ENCODE measurements around the gene COPZ1. TPM values are rescaled to one million over a fixed set of nuclear protein-coding genes. Genes with fewer than 3 reads are reported as not detected.
A peak's percentile ranks its signal among the peaks of the same experiment; 100 is the strongest.

Gene COPZ1
- total RNA-seq, 1 experiment from 2014 or later: 104 TPM

GRCh38 chr12:54378796-54379397 lies 54.0 kb downstream of the COPZ1 start:
- Histone ChIP-seq H3K23me2 (ENCODE audit: insufficient read length, low read depth, low read length, poor library complexity, severe bottlenecking) (no peaks in the 10 kb centered on the region), H3K23ac (ENCODE audit: insufficient read length, low read depth, low read length) (no peak overlapping the region), H3K27me3 (ENCODE audit: insufficient read depth, low read length) (no peaks in the 10 kb centered on the region), H4K8ac (replicated peaks; ENCODE audit: insufficient read length, low read depth, low read length) (no peak overlapping the region), H3K27ac (ENCODE audit: insufficient read length, low read depth, low read length) (no peak overlapping the region), H2BK120ac (ENCODE audit: low read depth, low read length, poor library complexity, severe bottlenecking) (no peak overlapping the region), H2BK15ac (ENCODE audit: low read depth, low read length) (no peak overlapping the region), H4K20me1 (ENCODE audit: control insufficient read depth, insufficient read depth, insufficient read length) (no peaks in the 10 kb centered on the region), H4K91ac (ENCODE audit: insufficient read length, low read depth, low read length) (no peak overlapping the region), H3K4me2 (ENCODE audit: insufficient read depth, insufficient read length, low read length) (peak overlapping the region; percentile 54), H3K79me2 (ENCODE audit: insufficient read depth, low read length) (no peaks in the 10 kb centered on the region), H2BK5ac (ENCODE audit: insufficient read length, low read length) (no peak overlapping the region), H3K79me1 (ENCODE audit: insufficient read depth, low read depth, low read length, poor library complexity, severe bottlenecking) (no peaks in the 10 kb centered on the region), H2BK20ac (ENCODE audit: low read depth, low read length, poor library complexity, severe bottlenecking) (no peak overlapping the region), H3K4ac (ENCODE audit: low read depth, low read length) (no peak overlapping the region), H3T11ph (ENCODE audit: low read length) (no peak overlapping the region), H3K14ac (ENCODE audit: insufficient read depth, low read length) (no peak overlapping the region), H2BK12ac (ENCODE audit: insufficient read length, low read depth, low read length) (no peak overlapping the region), H3K18ac (ENCODE audit: insufficient read length, low read depth, low read length) (no peak overlapping the region), H3K4me1 (ENCODE audit: insufficient read depth, low read length) (no peaks in the 10 kb centered on the region), H3K56ac (ENCODE audit: insufficient read length, low read depth, low read length) (no peak overlapping the region), H2AK5ac (ENCODE audit: insufficient read length, low read length) (no peak overlapping the region), H4K5ac (ENCODE audit: insufficient read length, low read depth, low read length) (no peak overlapping the region), H3K9ac (ENCODE audit: extremely low read depth, insufficient read length, low read length) (no peak overlapping the region), H2AFZ (ENCODE audit: low read length) (no peak overlapping the region), H3K9me3 (ENCODE audit: control insufficient read depth, low read depth, low read length) (no peaks in the 10 kb centered on the region)
- H3K9me3 Mint-ChIP-seq: no peaks in the 10 kb centered on the region
- peak; percentile 87 for DNase-seq
- peak overlapping the region; percentile 66 to 84 for H3K4me3 Mint-ChIP-seq
- peak overlapping the region in 1 of 3 experiments; percentile 20; a peak in 2 of 7 replicates for H3K27ac Mint-ChIP-seq
- no peak for TF ChIP-seq CTCF (conservative IDR thresholded peaks at IDR 0.05)
- peaks cover 19 to 23% of the 10 kb centered on the region in 2 experiments for H3K4me1 Mint-ChIP-seq
- peaks cover 5 to 35% (median 13%) of the 10 kb centered on the region in 3 experiments; a peak in 6 of 7 replicates for H3K36me3 Mint-ChIP-seq (ENCODE audit: insufficient read depth in 1 of 3, low read depth in 3 of 3)
- H3K27me3 Mint-ChIP-seq (ENCODE audit: low read depth): peaks cover 31% of the 10 kb centered on the region
- no CpG with 5 or more reads among the region's 49 CpGs for WGBS (ENCODE audit: extremely low coverage, insufficient read length, low lambda C conversion rate)

Data from H9 (cell line).